BLaER1 treated with 17β-estradiol and CSF1 and Interleukin-3, amounts not matched to agents 10 nM and 100 nM (cell line): ENCODE results near the gene DLG2.

Experiments
- H3K27ac ChIP-seq, 11 experiments: shearing (Covaris generic); formaldehyde crosslinking; 2 replicates each; pipeline ENCODE4 v1.8.1; 2022
- H3K27me3 ChIP-seq, 11 experiments: shearing (Covaris generic); formaldehyde crosslinking; 2 replicates each; pipeline ENCODE4 v1.8.1; 2022
- H3K36me3 ChIP-seq, 11 experiments: shearing (Covaris generic); formaldehyde crosslinking; 2 replicates each; pipeline ENCODE4 v1.8.1; 2022
- H3K4me1 ChIP-seq, 10 experiments: shearing (Covaris generic); formaldehyde crosslinking; 2 replicates each; pipeline ENCODE4 v1.8.1; 2022
- H3K4me2 ChIP-seq, 11 experiments: shearing (Covaris generic); formaldehyde crosslinking; 2 replicates each; pipeline ENCODE4 v1.8.1; 2022
- H3K4me3 ChIP-seq, 10 experiments: shearing (Covaris generic); formaldehyde crosslinking; 2 replicates each; pipeline ENCODE4 v1.8.1; 2022
- H3K9ac ChIP-seq, 11 experiments: shearing (Covaris generic); formaldehyde crosslinking; 2 replicates each; pipeline ENCODE4 v1.8.1; 2022
- H3K9me3 ChIP-seq, 11 experiments: shearing (Covaris generic); formaldehyde crosslinking; replicated peaks in 1 of 11; 2 replicates each; pipeline ENCODE4 v1.8.1; 2022
- H4K20me1 ChIP-seq, 11 experiments: shearing (Covaris generic); formaldehyde crosslinking; 2 replicates each; pipeline ENCODE4 v1.8.1; 2022
- Cebpa-rat ChIP-seq, 11 experiments: shearing (Covaris generic); IDR thresholded peaks; 2 replicates each; pipeline ENCODE4 v1.8.1; 2022

Gene DLG2

GRCh38 chr11:83689144-83689780 is 1937.9 kb downstream of the DLG2 start:
- no peaks in the 10 kb centered on the region for H3K9me3 ChIP-seq
- H3K4me2 ChIP-seq, result no peak overlapping the region
- no peak overlapping the region for H3K27ac ChIP-seq
- no peaks in the 10 kb centered on the region for H3K36me3 ChIP-seq
- peaks cover 0 to 8% (median 0%) of the 10 kb centered on the region in 10 experiments; a peak in 2 of 20 replicates for H3K4me1 ChIP-seq
- no peak for TF ChIP-seq Cebpa-rat (IDR thresholded peaks at IDR 0.05)
- H3K27me3 ChIP-seq, result no peaks in the 10 kb centered on the region
- no peaks in the 10 kb centered on the region for H4K20me1 ChIP-seq
- no peak overlapping the region for H3K4me3 ChIP-seq
- no peak overlapping the region for H3K9ac ChIP-seq

DNA sequence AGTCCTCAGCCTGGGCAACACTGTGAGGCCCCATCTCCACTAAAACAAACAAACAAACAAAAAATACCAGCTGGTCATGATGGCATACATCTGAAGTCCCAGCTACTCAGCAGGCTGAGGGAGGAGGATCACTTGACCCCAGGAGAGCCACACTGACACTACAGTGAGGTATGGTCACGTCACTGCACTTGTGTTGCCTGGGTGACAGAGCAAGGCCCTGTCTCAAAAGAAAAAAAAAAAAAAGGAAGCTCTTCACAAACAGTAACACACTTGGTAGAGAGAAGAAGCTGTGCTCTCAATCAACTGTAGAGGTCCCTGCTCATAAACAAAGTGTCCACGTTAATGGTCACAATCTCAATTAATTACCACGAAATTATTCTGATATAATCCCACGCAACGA is 1939.4 kb downstream of the DLG2 start:
- Histone ChIP-seq H3K27me3 (no peaks in the 10 kb centered on the region), H3K9ac (no peak overlapping the region), H3K4me2 (no peak overlapping the region), H3K9me3 (no peaks in the 10 kb centered on the region), H3K27ac (no peak overlapping the region), H3K4me1 (no peaks in the 10 kb centered on the region), H3K4me3 (no peak overlapping the region), H3K36me3 (no peaks in the 10 kb centered on the region), H4K20me1 (no peaks in the 10 kb centered on the region)
- TF ChIP-seq Cebpa-rat (IDR thresholded peaks at IDR 0.05), result no peak

- Histone ChIP-seq H3K4me3 (no peak overlapping the region), H3K36me3 (no peaks in the 10 kb centered on the region), H3K27me3 (no peaks in the 10 kb centered on the region), H3K4me1 (no peaks in the 10 kb centered on the region), H3K4me2 (no peak overlapping the region), H3K9ac (no peak overlapping the region), H3K9me3 (no peaks in the 10 kb centered on the region), H3K27ac (no peak overlapping the region), H4K20me1 (no peaks in the 10 kb centered on the region)
- TF ChIP-seq Cebpa-rat (IDR thresholded peaks at IDR 0.05), result no peak
Measured at GRCh38 chr11:83685730-83686129, 1941.4 kb downstream of the DLG2 start.

GRCh38 chr11:83684071-83684470 is 1943.1 kb downstream of the DLG2 start:
- H4K20me1 ChIP-seq, result no peaks in the 10 kb centered on the region
- H3K27me3 ChIP-seq, result no peaks in the 10 kb centered on the region
- no peaks in the 10 kb centered on the region for H3K9me3 ChIP-seq
- no peak overlapping the region for H3K4me3 ChIP-seq
- no peak overlapping the region for H3K27ac ChIP-seq
- no peak overlapping the region for H3K9ac ChIP-seq
- no peak overlapping the region for H3K4me2 ChIP-seq
- no peak for TF ChIP-seq Cebpa-rat (IDR thresholded peaks at IDR 0.05)
- H3K4me1 ChIP-seq, result no peaks in the 10 kb centered on the region
- no peaks in the 10 kb centered on the region for H3K36me3 ChIP-seq

DNA sequence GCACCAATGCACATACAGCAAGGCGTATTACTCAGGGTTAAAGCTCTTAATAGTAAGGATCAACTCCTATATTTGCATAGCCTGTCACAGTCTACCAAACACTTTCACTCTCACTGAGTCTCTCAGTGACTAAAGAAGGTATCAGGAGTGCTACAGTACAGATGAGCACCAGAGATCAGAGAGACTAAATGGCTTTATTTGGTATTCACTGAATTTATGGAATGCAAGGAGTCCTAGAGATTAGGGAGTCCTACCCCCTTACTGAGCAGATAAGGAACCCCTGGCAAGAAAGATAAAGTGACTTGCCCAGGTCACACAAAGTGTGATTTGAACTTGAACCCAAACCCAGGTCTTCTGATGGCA is 1944.6 kb downstream of the DLG2 start:
- no peak overlapping the region for H3K9ac ChIP-seq
- H3K27ac ChIP-seq, result no peak overlapping the region
- no peaks in the 10 kb centered on the region for H3K9me3 ChIP-seq
- no peak for TF ChIP-seq Cebpa-rat (IDR thresholded peaks at IDR 0.05)
- H3K4me3 ChIP-seq, result no peak overlapping the region
- no peaks in the 10 kb centered on the region for H3K4me1 ChIP-seq
- H3K4me2 ChIP-seq, result no peak overlapping the region
- H3K27me3 ChIP-seq, result no peaks in the 10 kb centered on the region
- H3K36me3 ChIP-seq, result no peaks in the 10 kb centered on the region
- no peaks in the 10 kb centered on the region for H4K20me1 ChIP-seq

- Histone ChIP-seq H3K9me3 (no peaks in the 10 kb centered on the region), H3K36me3 (no peaks in the 10 kb centered on the region), H4K20me1 (no peaks in the 10 kb centered on the region), H3K27ac (no peak overlapping the region), H3K4me3 (no peak overlapping the region), H3K27me3 (no peaks in the 10 kb centered on the region), H3K9ac (no peak overlapping the region), H3K4me1 (no peaks in the 10 kb centered on the region), H3K4me2 (no peak overlapping the region)
- no peak for TF ChIP-seq Cebpa-rat (IDR thresholded peaks at IDR 0.05)
Measured at GRCh38 chr11:83681906-83682610, 1945.1 kb downstream of the DLG2 start.

DNA sequence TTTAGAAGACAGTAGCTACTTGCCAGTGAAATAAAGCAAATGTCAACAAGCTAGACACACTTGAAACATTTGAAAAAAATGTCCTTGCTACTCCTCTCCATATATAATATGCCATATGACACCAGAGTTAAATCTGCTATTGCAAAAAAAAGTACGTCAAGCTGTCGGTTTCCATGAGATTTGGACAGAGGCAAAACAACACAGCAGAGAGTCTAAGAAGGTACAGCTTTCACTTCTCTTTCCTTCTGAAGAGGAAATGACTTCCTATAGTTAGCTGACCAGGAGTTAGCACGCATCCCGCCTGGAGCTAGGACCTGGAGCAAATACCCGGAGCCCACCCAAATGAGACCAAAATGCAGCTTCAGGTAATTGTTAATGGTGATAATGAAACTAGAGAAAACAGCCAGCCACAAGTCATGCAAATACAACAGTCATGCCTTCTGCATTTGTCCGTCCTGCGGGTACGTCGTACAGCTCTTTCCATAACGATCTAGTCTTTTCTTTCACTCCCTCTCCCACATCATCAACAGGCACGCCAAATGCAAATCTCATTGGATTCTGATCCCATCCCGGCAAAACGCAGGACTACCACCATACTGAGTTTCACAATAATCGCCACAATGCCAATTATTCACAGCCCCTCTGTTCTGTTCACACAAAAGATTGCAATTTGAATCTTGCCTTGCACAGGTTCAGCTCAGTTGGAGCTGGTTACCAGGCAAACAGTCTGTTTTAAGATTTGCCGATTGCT is 1945.9 kb downstream of the DLG2 start:
- Histone ChIP-seq H4K20me1 (no peaks in the 10 kb centered on the region), H3K4me3 (no peak overlapping the region), H3K27ac (no peak overlapping the region), H3K4me2 (no peak overlapping the region), H3K4me1 (no peaks in the 10 kb centered on the region), H3K9ac (no peak overlapping the region), H3K9me3 (no peaks in the 10 kb centered on the region), H3K36me3 (no peaks in the 10 kb centered on the region), H3K27me3 (no peaks in the 10 kb centered on the region)
- TF ChIP-seq Cebpa-rat (IDR thresholded peaks at IDR 0.05), result no peak

DNA sequence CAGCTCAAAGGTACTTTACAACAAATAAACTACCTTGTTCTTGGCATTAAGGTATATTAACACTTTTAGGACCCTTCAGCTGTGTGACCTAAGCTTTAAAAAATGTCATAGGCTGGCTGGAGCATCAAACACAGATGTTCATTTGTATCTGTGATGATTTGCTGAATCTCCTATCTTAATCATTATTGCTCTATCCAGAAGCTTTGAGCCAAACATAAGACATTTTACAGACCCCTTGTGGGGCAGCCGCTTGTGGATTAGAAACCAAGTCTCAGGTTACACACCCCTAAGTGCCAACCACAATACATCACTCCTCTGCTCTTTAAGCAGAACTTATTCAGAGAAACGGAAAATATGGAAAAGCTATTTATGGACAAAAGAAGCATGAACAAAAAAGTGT is 1946.8 kb downstream of the DLG2 start:
- H3K9ac ChIP-seq, result no peak overlapping the region
- no peaks in the 10 kb centered on the region for H3K36me3 ChIP-seq
- no peak for TF ChIP-seq Cebpa-rat (IDR thresholded peaks at IDR 0.05)
- H3K27me3 ChIP-seq, result no peaks in the 10 kb centered on the region
- no peak overlapping the region for H3K4me2 ChIP-seq
- H3K9me3 ChIP-seq, result no peaks in the 10 kb centered on the region
- H3K4me1 ChIP-seq, result no peaks in the 10 kb centered on the region
- H3K4me3 ChIP-seq, result no peak overlapping the region
- no peaks in the 10 kb centered on the region for H4K20me1 ChIP-seq
- no peak overlapping the region for H3K27ac ChIP-seq

GRCh38 chr11:83678831-83679584 is 1948.1 kb downstream of the DLG2 start:
- no peak overlapping the region for H3K9ac ChIP-seq
- no peak overlapping the region for H3K4me3 ChIP-seq
- H3K27ac ChIP-seq, result no peak overlapping the region
- no peak overlapping the region for H3K4me2 ChIP-seq
- no peaks in the 10 kb centered on the region for H3K9me3 ChIP-seq
- no peak for TF ChIP-seq Cebpa-rat (IDR thresholded peaks at IDR 0.05)
- H3K36me3 ChIP-seq, result no peaks in the 10 kb centered on the region
- no peaks in the 10 kb centered on the region for H3K4me1 ChIP-seq
- no peaks in the 10 kb centered on the region for H3K27me3 ChIP-seq
- H4K20me1 ChIP-seq, result no peaks in the 10 kb centered on the region
